Osteoblast (primary cell): Measurements from ENCODE around the gene PRSS21. TPM values are rescaled to one million over a fixed set of nuclear protein-coding genes. Genes with fewer than 3 reads are reported as not detected.
A peak's percentile ranks its signal among the peaks of the same experiment; 100 is the strongest.

Source experiments
- DNase-seq: peaks from one replicate; pipeline ENCODE4 v3.0.0; 2011; ENCODE audit warnings: low spot score, mixed read lengths; ENCODE audit not compliant: insufficient read length; ENCODE audit errors: missing footprints
- H2AFZ ChIP-seq: 2 replicates; pipeline ENCODE4 v1.6.0; 2011; ENCODE audit warnings: mild to moderate bottlenecking, low read length
- H3K27ac ChIP-seq: 2 replicates; pipeline ENCODE4 v1.5.1; 2011; ENCODE audit warnings: mild to moderate bottlenecking, low read depth, low read length, moderate library complexity
- H3K27me3 ChIP-seq: 2 replicates; pipeline ENCODE4 v1.6.0; 2012; ENCODE audit warnings: mild to moderate bottlenecking, control low read depth, inconsistent platforms, low read length, moderate library complexity; ENCODE audit not compliant: insufficient read depth
- H3K36me3 ChIP-seq: 2 replicates; pipeline ENCODE4 v1.5.1; 2011; ENCODE audit warnings: mild to moderate bottlenecking, low read length, control low read depth, moderate library complexity; ENCODE audit not compliant: insufficient read depth
- H3K4me1 ChIP-seq: 2 replicates; pipeline ENCODE4 v1.5.1; 2011; ENCODE audit warnings: mild to moderate bottlenecking, low read length, control low read depth, moderate library complexity; ENCODE audit not compliant: insufficient read depth
- H3K4me2 ChIP-seq: 2 replicates; pipeline ENCODE4 v1.6.0; 2011; ENCODE audit warnings: mild to moderate bottlenecking, low read length; ENCODE audit not compliant: insufficient read depth
- H3K4me3 ChIP-seq: fragments of 200-600 bp; sonication (generic); 3 replicates; pipeline ENCODE4 v1.5.1; 2012; ENCODE audit warnings: mild to moderate bottlenecking, low read length, inconsistent platforms; ENCODE audit not compliant: insufficient read depth
- H3K79me2 ChIP-seq: 2 replicates; pipeline ENCODE4 v1.6.0; 2012; ENCODE audit warnings: mild to moderate bottlenecking, low read length, control low read depth, inconsistent platforms; ENCODE audit not compliant: insufficient read depth
- H3K9me3 ChIP-seq: 2 replicates; pipeline ENCODE4 v1.5.1; 2011; ENCODE audit warnings: low read depth, low read length, control low read depth
- H4K20me1 ChIP-seq: 2 replicates; pipeline ENCODE4 v1.6.0; 2012; ENCODE audit warnings: mild to moderate bottlenecking, low read length, control low read depth; ENCODE audit not compliant: insufficient read depth
- total RNA-seq: library from RNA; depleted of rRNA; stranded (reverse); fragments of >200 nt; gene quantifications from 2 replicates; pipeline ENCODE4 v1.2.3, GENCODE V29; 2012
- TF ChIP-seq, protein P1 (sequence below): IDR thresholded peaks from 2 replicates; pipeline ENCODE4 v1.5.1; 2011; ENCODE audit warnings: mild to moderate bottlenecking, low read depth, low read length, moderate library complexity; ENCODE audit errors: extremely low read depth

Gene PRSS21
- total RNA-seq, 1 donor: not detected

DNA sequence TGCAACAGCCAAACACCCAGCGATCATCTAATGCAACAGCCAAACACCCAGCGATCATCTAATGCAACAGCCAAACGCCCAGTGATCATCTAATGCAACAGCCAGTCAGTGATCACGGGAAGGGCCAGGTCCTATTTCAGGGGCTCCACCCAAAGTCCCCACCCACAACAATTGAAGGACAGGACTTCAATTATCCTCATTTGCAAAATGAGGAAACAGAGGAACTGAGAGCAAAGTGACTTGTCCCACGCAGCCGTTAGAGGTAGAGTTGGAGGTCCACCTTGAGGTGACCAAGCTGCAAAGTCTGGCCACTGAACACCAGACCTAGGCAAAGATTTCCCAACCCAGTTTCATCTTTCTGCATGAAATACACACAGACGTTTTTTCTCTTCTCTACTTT, 16.7 kb downstream of the PRSS21 start:
- H3K79me2 ChIP-seq: no peaks in the 10 kb centered on the region
- H3K4me2 ChIP-seq: no peak overlapping the region
- no peak overlapping the region for H3K27ac ChIP-seq
- no peaks in the 10 kb centered on the region for H3K9me3 ChIP-seq
- H2AFZ ChIP-seq: no peak overlapping the region
- no peaks in the 10 kb centered on the region for H3K36me3 ChIP-seq
- DNase-seq: no peak
- H3K4me1 ChIP-seq: peaks cover 23% of the 10 kb centered on the region
- TF ChIP-seq, protein P1, sequence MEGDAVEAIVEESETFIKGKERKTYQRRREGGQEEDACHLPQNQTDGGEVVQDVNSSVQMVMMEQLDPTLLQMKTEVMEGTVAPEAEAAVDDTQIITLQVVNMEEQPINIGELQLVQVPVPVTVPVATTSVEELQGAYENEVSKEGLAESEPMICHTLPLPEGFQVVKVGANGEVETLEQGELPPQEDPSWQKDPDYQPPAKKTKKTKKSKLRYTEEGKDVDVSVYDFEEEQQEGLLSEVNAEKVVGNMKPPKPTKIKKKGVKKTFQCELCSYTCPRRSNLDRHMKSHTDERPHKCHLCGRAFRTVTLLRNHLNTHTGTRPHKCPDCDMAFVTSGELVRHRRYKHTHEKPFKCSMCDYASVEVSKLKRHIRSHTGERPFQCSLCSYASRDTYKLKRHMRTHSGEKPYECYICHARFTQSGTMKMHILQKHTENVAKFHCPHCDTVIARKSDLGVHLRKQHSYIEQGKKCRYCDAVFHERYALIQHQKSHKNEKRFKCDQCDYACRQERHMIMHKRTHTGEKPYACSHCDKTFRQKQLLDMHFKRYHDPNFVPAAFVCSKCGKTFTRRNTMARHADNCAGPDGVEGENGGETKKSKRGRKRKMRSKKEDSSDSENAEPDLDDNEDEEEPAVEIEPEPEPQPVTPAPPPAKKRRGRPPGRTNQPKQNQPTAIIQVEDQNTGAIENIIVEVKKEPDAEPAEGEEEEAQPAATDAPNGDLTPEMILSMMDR: no peak
- H3K27me3 ChIP-seq: peaks cover 18% of the 10 kb centered on the region
- H3K4me3 ChIP-seq: no peak overlapping the region
- no peaks in the 10 kb centered on the region for H4K20me1 ChIP-seq

DNA sequence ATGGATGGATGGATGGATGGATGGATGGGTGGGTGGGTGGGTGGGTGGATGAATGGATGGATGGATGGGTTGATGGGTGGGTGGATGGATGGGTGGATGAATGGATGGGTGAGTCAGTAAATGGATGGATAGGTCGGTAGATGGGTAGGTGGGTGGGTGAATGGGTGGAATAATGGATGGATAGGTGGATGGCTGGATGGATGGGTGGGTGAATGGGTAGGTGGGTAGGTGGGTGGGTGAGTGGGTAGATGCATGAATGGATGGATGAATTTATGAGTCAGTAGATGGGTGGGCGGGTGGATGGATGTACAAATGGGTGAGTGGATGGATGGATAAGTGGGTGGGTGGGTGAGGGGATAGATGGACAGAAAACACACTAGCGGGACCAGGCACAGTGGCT, 17.9 kb downstream of the PRSS21 start:
- Histone ChIP-seq H3K36me3 (no peaks in the 10 kb centered on the region), H2AFZ (no peak overlapping the region), H4K20me1 (no peaks in the 10 kb centered on the region), H3K27ac (no peak overlapping the region), H3K4me2 (peak overlapping the region; percentile 75), H3K4me3 (no peak overlapping the region), H3K4me1 (peaks cover 24% of the 10 kb centered on the region), H3K79me2 (no peaks in the 10 kb centered on the region), H3K27me3 (peaks cover 18% of the 10 kb centered on the region), H3K9me3 (no peaks in the 10 kb centered on the region)
- TF ChIP-seq, protein P1: no peak
- no peak for DNase-seq

DNA sequence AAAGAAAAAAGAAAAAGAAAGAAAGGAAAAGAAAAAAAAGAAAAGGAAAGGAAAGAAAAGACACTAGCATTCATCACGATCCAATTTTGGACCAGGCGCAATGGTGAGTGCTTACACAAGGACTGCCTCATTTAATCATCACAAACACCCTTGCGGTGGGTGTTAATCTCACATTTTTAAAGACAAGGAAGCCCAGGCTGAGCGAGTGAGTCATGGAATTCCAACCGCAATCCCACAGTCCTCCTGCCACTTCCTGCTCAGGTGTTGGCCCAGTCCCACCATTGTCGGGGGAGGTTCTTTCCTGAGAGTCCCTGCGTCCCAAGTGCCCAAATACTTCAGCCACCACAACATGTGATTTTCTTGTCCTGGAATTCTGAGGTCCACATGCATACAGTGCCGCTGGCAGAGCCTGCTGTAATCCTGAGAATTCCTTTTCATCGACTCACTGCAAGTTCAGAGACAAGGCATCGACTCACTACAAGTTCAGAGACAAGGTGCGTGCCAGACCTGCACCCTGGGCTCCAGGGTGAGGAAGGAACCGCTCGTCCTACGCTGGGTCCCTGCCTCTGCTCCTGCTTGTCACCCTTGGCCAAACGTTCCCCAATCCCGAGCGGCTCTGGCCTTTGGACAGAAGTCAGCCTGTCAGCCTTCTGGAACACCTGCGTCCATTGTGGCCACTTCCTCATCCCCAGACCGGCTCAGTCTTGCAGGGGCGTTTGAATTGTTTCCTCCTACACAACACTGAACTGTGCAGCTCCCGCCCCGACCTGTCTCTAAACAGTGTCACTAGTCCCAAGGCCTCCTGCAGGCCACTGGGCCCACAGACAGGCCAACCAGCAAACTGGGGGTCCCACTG, 18.8 kb downstream of the PRSS21 start:
- no peaks in the 10 kb centered on the region for H4K20me1 ChIP-seq
- no peak overlapping the region for H2AFZ ChIP-seq
- no peaks in the 10 kb centered on the region for H3K36me3 ChIP-seq
- peak overlapping the region; percentile 42 for H3K4me3 ChIP-seq
- peak overlapping the region; percentile 75 for H3K4me2 ChIP-seq
- H3K4me1 ChIP-seq: peaks cover 18% of the 10 kb centered on the region
- DNase-seq: peak; percentile 96
- peaks cover 14% of the 10 kb centered on the region for H3K27me3 ChIP-seq
- peak overlapping the region; percentile 53 for H3K27ac ChIP-seq
- no peaks in the 10 kb centered on the region for H3K79me2 ChIP-seq
- TF ChIP-seq, protein P1: no peak
- H3K9me3 ChIP-seq: no peaks in the 10 kb centered on the region

DNA sequence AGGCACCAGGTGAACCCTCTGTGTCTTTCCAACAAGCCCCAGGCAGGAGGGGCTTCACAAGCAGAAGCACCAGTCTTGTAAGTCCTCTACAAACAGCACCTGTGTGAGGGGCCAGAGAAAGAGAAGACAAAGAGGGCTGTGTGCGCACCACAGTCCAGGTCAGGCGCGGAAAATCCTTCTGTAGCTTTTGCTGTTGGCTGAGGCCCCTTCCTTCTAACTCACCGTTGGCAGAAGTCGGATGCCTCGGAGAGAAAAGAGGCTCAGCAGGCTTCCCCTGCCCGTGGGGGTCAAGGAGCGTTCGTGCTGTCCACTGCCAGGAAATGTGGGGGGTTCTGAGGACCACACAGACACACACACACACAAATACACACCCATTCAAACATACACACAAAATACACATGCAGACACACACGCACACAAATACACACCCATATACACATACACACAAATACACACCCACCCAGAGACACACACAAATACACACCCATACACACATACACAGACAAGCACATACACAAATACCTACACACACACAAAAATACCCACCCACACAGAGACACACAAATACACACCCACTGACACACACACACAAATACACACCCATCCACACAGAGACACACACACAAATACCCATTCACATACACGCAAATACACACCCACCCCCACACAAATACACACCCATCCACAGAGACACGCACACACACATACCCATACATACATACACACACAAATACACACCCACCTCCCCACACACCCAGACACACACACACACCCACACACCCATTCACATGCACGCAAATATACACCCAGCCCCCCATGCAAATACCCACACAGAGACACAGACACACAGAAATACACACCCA, 19.8 kb downstream of the PRSS21 start:
- H2AFZ ChIP-seq: no peak overlapping the region
- no peak overlapping the region for H3K27ac ChIP-seq
- peaks cover 10% of the 10 kb centered on the region for H3K27me3 ChIP-seq
- DNase-seq: peak; percentile 62
- H3K4me1 ChIP-seq: peaks cover 18% of the 10 kb centered on the region
- H3K36me3 ChIP-seq: no peaks in the 10 kb centered on the region
- no peaks in the 10 kb centered on the region for H4K20me1 ChIP-seq
- H3K4me3 ChIP-seq: no peak overlapping the region
- H3K9me3 ChIP-seq: no peaks in the 10 kb centered on the region
- H3K4me2 ChIP-seq: no peak overlapping the region
- TF ChIP-seq, protein P1: no peak
- H3K79me2 ChIP-seq: no peaks in the 10 kb centered on the region
